Astrocyte (in vitro differentiated cells and primary cell): ENCODE measurements around the gene WDR33.

Experiments
- EZH2 ChIP-seq: IDR thresholded peaks from 2 replicates; pipeline ENCODE4 v1.6.1; 2012; ENCODE audit warnings: mild to moderate bottlenecking, low read length, inconsistent platforms; ENCODE audit not compliant: insufficient read depth
- TF ChIP-seq, protein P1 (sequence below): IDR thresholded peaks from 2 replicates; pipeline ENCODE4 v1.5.1; 2011; ENCODE audit warnings: low read depth, mild to moderate bottlenecking, inconsistent platforms, low read length, moderate library complexity; ENCODE audit not compliant: insufficient read depth

DNA sequence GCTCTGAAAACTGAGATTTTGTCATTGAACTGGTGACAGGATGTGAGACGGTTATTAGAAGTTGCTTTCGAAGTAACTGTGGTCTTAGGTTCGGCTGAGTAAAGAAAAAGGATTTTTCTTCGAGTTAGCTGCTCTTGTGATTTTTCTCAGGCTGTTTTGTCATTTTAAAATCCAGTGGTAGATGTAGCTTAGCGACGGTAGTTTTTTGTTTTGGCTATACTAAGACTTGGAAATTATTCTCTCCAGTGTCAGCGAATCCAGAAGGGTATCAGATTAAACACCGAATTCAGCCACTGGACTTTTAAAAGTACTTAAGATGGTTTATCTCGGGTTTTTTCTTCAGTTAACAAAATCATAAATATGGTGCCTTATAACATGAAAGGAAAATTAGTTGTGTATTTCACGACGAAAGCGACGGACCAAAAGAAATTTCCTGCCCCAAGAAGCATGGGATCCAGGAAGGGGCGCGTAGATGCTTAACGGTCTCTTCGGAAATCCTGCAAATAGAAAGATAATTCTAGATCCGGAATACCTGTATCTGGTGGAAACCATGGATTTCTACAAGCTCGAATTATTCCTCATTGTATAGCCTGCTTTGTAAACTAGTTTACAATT, 108.5 kb downstream of the WDR33 start:
- TF ChIP-seq, protein P1, sequence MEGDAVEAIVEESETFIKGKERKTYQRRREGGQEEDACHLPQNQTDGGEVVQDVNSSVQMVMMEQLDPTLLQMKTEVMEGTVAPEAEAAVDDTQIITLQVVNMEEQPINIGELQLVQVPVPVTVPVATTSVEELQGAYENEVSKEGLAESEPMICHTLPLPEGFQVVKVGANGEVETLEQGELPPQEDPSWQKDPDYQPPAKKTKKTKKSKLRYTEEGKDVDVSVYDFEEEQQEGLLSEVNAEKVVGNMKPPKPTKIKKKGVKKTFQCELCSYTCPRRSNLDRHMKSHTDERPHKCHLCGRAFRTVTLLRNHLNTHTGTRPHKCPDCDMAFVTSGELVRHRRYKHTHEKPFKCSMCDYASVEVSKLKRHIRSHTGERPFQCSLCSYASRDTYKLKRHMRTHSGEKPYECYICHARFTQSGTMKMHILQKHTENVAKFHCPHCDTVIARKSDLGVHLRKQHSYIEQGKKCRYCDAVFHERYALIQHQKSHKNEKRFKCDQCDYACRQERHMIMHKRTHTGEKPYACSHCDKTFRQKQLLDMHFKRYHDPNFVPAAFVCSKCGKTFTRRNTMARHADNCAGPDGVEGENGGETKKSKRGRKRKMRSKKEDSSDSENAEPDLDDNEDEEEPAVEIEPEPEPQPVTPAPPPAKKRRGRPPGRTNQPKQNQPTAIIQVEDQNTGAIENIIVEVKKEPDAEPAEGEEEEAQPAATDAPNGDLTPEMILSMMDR = no peak
- no peak for TF ChIP-seq EZH2
